ENCODE measurements around the gene TMEM214. TPM values are rescaled to one million over a fixed set of nuclear protein-coding genes. Genes with fewer than 3 reads are reported as not detected.

Gene TMEM214
- 10 to 100 TPM; 21.0 to 41.0 TPM for total RNA-seq

DNA sequence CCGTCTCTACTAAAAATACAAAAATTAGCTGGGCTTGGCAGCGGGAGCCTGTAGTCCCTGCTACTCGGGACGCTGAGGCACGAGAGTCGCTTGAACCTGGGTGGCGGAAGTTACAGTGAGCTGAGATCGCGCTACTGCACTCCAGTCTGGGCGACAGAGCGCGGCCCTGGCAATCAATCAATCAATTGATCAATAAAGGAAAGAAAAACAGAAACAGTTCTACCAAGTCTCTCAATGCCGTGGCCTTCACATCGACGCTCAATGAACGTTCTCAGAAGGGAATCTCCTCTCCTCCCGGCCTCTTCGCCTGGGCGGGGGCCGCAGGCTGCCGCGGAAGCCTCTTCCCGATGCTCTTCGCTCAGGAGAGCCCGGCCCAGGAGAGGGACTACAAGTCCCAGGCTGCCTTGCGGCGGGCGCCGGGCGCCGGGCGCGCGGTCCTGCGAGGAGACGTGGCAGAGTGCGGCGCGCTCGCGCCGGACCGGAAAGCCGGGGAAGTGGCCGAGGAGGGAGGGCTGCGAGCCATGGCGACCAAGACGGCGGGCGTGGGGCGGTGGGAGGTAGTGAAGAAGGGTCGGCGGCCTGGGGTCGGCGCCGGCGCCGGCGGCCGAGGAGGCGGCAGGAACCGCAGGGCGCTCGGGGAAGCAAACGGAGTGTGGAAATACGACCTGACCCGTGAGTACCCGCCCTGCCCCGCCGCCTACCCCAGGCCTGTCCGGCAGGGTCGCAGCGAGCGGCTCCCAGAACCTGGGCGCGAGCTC, at the start of gene TMEM214:
TSS of gene TMEM214 (plus strand) at position 471 of the 758 bp plus-strand sequence. CDS start at position 522, 51 bp downstream.
- peaks cover 0 to 18% of the 10 kb centered on the region in 2 donors for H3K4me1 ChIP-seq
- TF ChIP-seq, protein P1, sequence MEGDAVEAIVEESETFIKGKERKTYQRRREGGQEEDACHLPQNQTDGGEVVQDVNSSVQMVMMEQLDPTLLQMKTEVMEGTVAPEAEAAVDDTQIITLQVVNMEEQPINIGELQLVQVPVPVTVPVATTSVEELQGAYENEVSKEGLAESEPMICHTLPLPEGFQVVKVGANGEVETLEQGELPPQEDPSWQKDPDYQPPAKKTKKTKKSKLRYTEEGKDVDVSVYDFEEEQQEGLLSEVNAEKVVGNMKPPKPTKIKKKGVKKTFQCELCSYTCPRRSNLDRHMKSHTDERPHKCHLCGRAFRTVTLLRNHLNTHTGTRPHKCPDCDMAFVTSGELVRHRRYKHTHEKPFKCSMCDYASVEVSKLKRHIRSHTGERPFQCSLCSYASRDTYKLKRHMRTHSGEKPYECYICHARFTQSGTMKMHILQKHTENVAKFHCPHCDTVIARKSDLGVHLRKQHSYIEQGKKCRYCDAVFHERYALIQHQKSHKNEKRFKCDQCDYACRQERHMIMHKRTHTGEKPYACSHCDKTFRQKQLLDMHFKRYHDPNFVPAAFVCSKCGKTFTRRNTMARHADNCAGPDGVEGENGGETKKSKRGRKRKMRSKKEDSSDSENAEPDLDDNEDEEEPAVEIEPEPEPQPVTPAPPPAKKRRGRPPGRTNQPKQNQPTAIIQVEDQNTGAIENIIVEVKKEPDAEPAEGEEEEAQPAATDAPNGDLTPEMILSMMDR (IDR thresholded peaks at IDR 0.05) = peak in 1 of 2 donors; percentile 18
- H3K27me3 ChIP-seq = no peaks in the 10 kb centered on the region
- H3K36me3 ChIP-seq = peaks cover 34% of the 10 kb centered on the region
- H3K27ac ChIP-seq = peak within 1 kb of the TSS; percentile 92 to 94
- no peaks in the 10 kb centered on the region for H3K9me3 ChIP-seq
- peak within 1 kb of the TSS; percentile 99 to 100 for H3K4me3 ChIP-seq
- DNase-seq (ENCODE audit: low spot score) = peak; percentile 89

DNA sequence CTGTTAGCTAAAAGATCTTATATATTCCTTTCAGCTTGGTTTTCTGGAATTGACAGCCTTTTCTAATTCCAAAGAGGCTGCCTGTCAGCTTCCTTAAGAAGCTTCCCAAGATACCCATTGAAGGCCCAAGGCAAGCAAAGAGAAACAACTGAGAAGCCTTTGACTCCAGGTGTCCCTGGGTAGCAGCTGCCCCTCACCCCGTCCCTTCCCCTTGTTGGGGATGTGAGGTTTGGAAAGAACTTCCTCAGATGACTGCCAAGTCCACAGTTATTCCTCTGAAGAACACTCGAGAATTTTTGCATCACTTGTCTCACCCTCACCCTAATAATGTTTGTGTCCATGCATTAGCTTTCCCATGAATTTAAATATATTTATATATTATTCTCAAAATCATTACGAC, 49.0 kb upstream of the TMEM214 start:
- Histone ChIP-seq H3K36me3 (no peaks in the 10 kb centered on the region), H3K27ac (no peak overlapping the region), H3K4me3 (no peak overlapping the region), H3K9me3 (no peaks in the 10 kb centered on the region), H3K27me3 (no peaks in the 10 kb centered on the region), H3K4me1 (peaks cover 0 to 21% of the 10 kb centered on the region in 2 donors)
- TF ChIP-seq, protein P1 (IDR thresholded peaks at IDR 0.05) = no peak
- no peak for DNase-seq (ENCODE audit: low spot score)

GRCh38 chr2:26985807-26986206, 47.0 kb upstream of the TMEM214 start:
- Histone ChIP-seq H3K36me3 (no peaks in the 10 kb centered on the region), H3K27me3 (no peaks in the 10 kb centered on the region), H3K4me1 (peaks cover 0 to 13% of the 10 kb centered on the region in 2 donors), H3K9me3 (no peaks in the 10 kb centered on the region), H3K27ac (no peak overlapping the region), H3K4me3 (no peak overlapping the region)
- DNase-seq (ENCODE audit: low spot score) = no peak
- TF ChIP-seq, protein P1 (IDR thresholded peaks at IDR 0.05) = no peak

DNA sequence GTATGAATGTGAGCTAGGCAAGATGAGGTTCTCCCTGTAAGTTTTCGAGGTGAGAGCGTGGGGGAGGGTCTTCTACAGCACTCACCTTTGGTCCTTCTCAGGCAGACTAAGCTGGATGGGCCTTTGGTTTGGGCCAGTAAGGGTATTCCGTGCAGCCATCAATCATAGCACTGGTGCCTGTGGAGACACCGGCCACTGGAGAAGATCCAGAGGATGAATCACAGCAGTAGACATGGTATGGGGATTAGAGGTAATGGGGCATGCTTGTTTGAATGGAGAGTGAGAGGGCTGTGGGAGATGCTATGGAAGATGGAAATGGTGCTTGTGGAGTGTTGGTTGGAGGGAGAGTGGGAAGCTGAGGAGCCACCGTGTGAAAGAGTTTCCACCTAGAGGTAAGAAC, 46.2 kb upstream of the TMEM214 start:
- DNase-seq (ENCODE audit: low spot score) = no peak
- H3K27ac ChIP-seq = no peak overlapping the region
- no peaks in the 10 kb centered on the region for H3K27me3 ChIP-seq
- no peaks in the 10 kb centered on the region for H3K9me3 ChIP-seq
- no peaks in the 10 kb centered on the region for H3K36me3 ChIP-seq
- peaks cover 0 to 13% of the 10 kb centered on the region in 2 donors for H3K4me1 ChIP-seq
- no peak overlapping the region for H3K4me3 ChIP-seq
- TF ChIP-seq, protein P1 (IDR thresholded peaks at IDR 0.05) = no peak

DNA sequence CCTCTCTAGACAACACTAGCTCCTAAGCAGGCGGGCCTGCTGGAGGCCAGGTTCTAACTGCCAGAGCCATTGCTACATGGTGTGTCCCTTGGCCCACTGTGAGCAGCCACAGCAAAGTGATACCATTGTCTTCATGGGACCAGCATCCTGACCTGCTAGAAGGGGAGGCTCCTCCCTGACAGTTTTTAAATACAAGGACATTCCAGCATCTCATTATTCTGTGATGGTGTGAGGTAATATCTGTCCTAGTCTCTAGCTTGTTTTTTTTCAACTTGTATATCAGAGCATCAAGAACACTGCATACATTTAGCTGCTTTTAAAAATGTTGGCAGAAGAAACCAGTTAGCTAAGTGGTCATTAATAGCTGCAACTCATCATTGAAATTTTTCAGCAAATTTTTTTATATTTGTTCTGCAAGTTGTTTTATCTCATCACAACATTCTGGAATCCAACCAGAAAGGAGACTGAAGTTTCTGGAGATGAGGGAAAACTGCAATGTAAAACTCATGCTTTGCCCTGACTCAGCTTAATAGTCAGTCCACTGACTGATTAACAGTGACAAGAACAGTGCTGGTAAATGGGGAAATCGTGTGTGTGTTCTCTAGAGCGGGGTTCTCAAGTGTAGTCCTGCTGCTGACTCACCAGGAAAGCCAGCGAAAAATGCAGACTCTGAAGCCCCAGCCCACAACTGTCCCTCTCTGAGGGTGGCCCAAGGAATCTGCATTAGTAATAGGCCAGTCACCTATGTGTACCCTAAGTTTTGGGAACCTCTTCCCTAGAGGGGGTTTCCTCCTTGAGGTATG, 44.5 kb upstream of the TMEM214 start:
- Histone ChIP-seq H3K4me1 (no peaks in the 10 kb centered on the region), H3K4me3 (no peak overlapping the region), H3K9me3 (no peaks in the 10 kb centered on the region), H3K27ac (no peak overlapping the region), H3K27me3 (no peaks in the 10 kb centered on the region), H3K36me3 (no peaks in the 10 kb centered on the region)
- DNase-seq (ENCODE audit: low spot score) = no peak
- TF ChIP-seq, protein P1 (IDR thresholded peaks at IDR 0.05) = no peak
